ENCODE measurements around the gene CASP2. TPM values are rescaled to one million over a fixed set of nuclear protein-coding genes. Genes with fewer than 3 reads are reported as not detected.
"Not testable (repeated sequence)": the region's sequence is repeated elsewhere in the genome, so short reads cannot be mapped to it uniquely, and the experiment has no call there.

CASP2 gene
- total RNA-seq, 4 donors from 2014 or later, result 8.8 to 24.6 (median 12.2) TPM

- TF ChIP-seq POLR2A (IDR thresholded peaks at IDR 0.05), result no peak
- TF ChIP-seq CTCF (IDR thresholded peaks at IDR 0.05), result no peak
- H3K27ac ChIP-seq, result no peak overlapping the region
- H3K36me3 ChIP-seq, result peaks cover 0 to 19% (median 0%) of the 10 kb centered on the region in 3 donors
- intact Hi-C loops (cut with DNase I), result no loop called here
- DNase-seq, result no peak
- H3K27me3 ChIP-seq, result no peaks in the 10 kb centered on the region
- peaks cover 14 to 24% (median 18%) of the 10 kb centered on the region in 3 donors for H3K4me1 ChIP-seq
- H3K4me3 ChIP-seq, result no peak overlapping the region
- 71 to 100% methylated on average over 1 of the region's 1 CpG for WGBS, 2 donors
- no peaks in the 10 kb centered on the region for H3K9me3 ChIP-seq
Observed at GRCh38 chr7:143261901-143262300, 26.2 kb upstream of the CASP2 start.

DNA sequence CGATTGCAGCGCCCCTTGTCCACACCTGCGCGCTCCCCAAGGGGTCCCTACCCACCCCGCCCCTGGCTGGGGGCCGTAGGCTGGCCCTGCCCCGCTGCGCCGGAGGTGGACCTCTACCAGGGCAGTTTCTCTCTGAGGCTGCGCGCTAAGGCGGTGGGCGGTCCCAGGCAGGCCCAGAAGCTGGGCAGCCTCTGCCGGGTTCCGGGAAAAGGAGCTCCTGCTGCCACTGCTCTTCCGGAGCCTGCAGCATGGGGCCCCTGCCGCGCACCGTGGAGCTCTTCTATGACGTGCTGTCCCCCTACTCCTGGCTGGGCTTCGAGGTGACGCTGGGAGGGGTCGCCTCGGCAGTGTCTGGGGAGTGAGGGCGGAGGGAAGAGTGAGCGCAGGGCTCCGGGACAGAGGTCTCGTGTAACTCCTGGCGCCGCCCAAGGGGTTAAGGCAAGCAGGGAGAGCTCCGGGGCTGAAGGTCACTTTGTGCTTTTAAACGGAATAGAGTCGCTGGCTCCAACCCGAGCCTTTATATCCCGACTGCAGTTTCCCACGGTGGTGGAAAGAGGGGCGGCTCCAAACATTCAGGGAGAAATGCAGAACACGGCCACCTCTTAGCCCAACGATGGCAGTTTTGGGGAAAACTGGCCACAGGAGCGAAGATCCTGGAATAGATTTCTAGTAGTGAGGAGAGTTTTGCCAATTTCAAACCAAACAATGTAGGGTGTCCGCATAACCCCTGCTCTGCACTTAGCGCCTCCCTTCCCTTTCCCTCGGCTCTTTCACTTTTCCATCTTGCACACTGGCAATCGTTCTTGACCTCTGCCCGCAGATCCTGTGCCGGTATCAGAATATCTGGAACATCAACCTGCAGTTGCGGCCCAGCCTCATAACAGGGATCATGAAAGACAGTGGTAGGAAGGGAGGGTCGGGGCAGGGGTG is 24.6 kb upstream of the CASP2 start, which contains the start of gene GSTK1:
Gene GSTK1, plus strand, starts transcription at position 176 of the 930 bp plus-strand sequence. Its CDS starts 73 bp downstream, at position 249.
- no peaks in the 10 kb centered on the region for H3K27me3 ChIP-seq
- peak within 1 kb of the TSS; percentile 87 to 92 (median 90) for H3K27ac ChIP-seq
- intact Hi-C loops (cut with DNase I), result no loop called here
- H3K4me3 ChIP-seq, result peak within 1 kb of the TSS; percentile 69 to 94 (median 78)
- WGBS, 2 donors, result 0% methylated on average over 7 to 31 of the region's 48 CpGs
- H3K4me1 ChIP-seq, result peaks cover 14 to 24% (median 18%) of the 10 kb centered on the region in 3 donors
- TF ChIP-seq POLR2A (IDR thresholded peaks at IDR 0.05) (peak in 2 of 4 donors; percentile 60 to 83), CTCF (IDR thresholded peaks at IDR 0.05) (no peak)
- H3K36me3 ChIP-seq, result peaks cover 7 to 36% (median 15%) of the 10 kb centered on the region in 3 donors
- DNase-seq, result peak; percentile 17
- H3K9me3 ChIP-seq, result no peaks in the 10 kb centered on the region

DNA sequence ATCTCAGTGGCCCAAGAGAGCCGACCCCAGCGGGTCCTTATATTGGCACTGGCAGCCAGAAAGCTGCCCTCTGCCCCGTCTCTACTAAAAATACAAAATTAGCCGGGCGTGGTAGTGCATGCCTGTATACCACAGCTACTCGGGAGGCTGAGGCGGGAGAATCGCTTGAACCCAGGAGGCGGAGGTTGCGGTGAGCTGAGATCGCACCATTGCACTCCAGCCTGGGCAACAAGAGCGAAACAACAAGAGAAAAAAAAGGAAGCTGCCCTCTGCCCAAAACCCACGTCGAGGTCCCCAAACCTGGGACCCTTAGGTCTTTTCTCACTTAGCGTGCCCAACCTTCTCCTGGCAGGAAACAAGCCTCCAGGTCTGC is 24.0 kb upstream of the CASP2 start:
- H3K27me3 ChIP-seq; H3K9me3 ChIP-seq; DNase-seq; intact Hi-C loops (cut with DNase I): not testable (repeated sequence)
- peak overlapping the region; percentile 69 to 94 (median 78) for H3K4me3 ChIP-seq
- 69 to 80% methylated on average over 6 to 7 of the region's 15 CpGs for WGBS, 2 donors
- H3K4me1 ChIP-seq, result peaks cover 14 to 24% (median 18%) of the 10 kb centered on the region in 3 donors
- H3K36me3 ChIP-seq, result peaks cover 13 to 42% (median 19%) of the 10 kb centered on the region in 3 donors
- H3K27ac ChIP-seq, result peak overlapping the region; percentile 87 to 92 (median 90)

GRCh38 chr7:143265017-143265693 is 23.0 kb upstream of the CASP2 start:
- intact Hi-C loops (cut with DNase I), result no loop called here
- Histone ChIP-seq H3K27ac (peak overlapping the region in 2 of 4 donors; percentile 23 to 89), H3K36me3 (peaks cover 15 to 52% (median 19%) of the 10 kb centered on the region in 3 donors), H3K27me3 (no peaks in the 10 kb centered on the region), H3K4me1 (peaks cover 14 to 24% (median 18%) of the 10 kb centered on the region in 3 donors), H3K4me3 (peak overlapping the region in 2 of 4 donors; percentile 75 to 94), H3K9me3 (no peaks in the 10 kb centered on the region)
- 71 to 80% methylated on average over 9 to 12 of the region's 15 CpGs for WGBS, 2 donors
- TF ChIP-seq CTCF (IDR thresholded peaks at IDR 0.05) (no peak), POLR2A (IDR thresholded peaks at IDR 0.05) (no peak)
- no peak for DNase-seq

DNA sequence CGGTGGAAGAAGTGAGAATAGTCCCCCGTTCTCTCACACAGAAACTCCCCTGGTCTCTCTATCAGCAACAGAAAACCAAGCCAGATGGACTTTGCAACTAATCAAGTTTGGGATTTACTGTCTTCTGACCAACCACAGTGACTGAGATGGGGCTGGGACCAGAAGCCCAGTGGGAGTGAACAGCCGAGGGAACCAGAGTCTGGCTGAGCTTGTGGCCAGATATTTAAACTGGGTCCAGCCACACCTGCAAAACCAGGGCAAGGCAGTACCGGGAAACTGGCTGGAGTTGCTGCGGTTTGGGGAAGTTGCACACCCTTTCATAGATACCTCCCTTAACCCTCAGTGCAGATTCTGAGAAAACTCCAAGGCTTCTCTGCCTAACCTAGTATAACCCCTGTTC is 18.9 kb upstream of the CASP2 start:
- H3K36me3 ChIP-seq, result peaks cover 15 to 55% (median 19%) of the 10 kb centered on the region in 3 donors
- H3K9me3 ChIP-seq, result no peaks in the 10 kb centered on the region
- no peak overlapping the region for H3K4me3 ChIP-seq
- peaks cover 10 to 14% (median 11%) of the 10 kb centered on the region in 3 donors for H3K4me1 ChIP-seq
- DNase-seq, result no peak
- H3K27me3 ChIP-seq, result no peaks in the 10 kb centered on the region
- intact Hi-C loops (cut with DNase I), result no loop called here
- no peak for TF ChIP-seq CTCF (IDR thresholded peaks at IDR 0.05)
- no peak for TF ChIP-seq POLR2A (IDR thresholded peaks at IDR 0.05)
- H3K27ac ChIP-seq, result no peak overlapping the region
- WGBS, 2 donors, result 79 to 88% methylated on average over 3 to 4 of the region's 5 CpGs

Data from esophagus squamous epithelium (tissue), 5 donors.